ENCODE data around the gene LRRC47.

LRRC47 gene

GRCh38 chr1:3796215-3797061 is at the start of gene LRRC47:
LRRC47 (minus strand) TSS chr1:3796498; CDS start chr1:3796476, 22 bp downstream.
- DNase-seq (ENCODE audit: low read depth in 2 of 2) = peak; percentile 90 to 92

DNA sequence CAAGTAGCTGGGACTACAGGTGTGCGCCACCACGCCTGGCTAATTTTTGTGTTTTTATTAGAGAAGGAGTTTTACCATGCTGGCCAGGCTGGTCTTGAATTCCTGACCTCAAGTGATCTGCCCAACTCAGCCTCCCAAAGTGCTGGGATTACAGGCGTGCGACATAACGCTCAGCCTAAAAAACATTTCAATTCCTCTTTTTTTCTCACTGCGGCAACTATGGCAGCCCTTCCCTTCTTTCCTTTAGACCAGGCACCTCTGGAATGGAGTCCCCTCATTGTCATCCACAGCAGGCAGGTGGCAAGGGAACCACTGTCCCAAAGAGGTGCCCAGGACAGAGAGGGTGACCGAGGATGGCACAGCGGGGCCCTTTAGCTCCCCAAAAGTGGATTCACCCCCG is 46.6 kb upstream of the LRRC47 start:
- DNase-seq (ENCODE audit: low read depth in 2 of 2) = no peak

DNA sequence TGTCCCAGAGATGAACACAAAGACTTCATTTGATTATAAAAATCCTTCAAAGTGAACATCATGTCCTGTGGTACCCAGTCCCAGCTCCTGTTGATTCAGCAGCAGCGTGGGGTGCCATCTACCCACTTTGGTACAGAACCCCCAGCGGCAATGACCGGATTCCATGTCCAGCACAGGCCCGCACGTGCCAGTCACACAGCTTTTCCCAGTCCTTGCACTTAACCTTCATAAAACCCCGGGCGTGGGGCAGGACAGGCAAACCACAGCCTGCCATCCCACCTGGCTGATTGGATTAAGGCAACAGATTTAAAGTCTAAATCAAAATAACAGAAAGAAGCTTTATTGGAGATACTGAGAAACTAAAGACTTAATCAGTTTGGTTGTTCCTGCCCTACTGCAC is 45.2 kb upstream of the LRRC47 start:
- DNase-seq (ENCODE audit: low read depth in 2 of 2) = no peak

GRCh38 chr1:3838788-3839187 is 42.5 kb upstream of the LRRC47 start:
- DNase-seq (ENCODE audit: low read depth in 2 of 2) = no peak

GRCh38 chr1:3837685-3838084 is 41.4 kb upstream of the LRRC47 start:
- DNase-seq (ENCODE audit: low read depth in 2 of 2) = no peak

DNA sequence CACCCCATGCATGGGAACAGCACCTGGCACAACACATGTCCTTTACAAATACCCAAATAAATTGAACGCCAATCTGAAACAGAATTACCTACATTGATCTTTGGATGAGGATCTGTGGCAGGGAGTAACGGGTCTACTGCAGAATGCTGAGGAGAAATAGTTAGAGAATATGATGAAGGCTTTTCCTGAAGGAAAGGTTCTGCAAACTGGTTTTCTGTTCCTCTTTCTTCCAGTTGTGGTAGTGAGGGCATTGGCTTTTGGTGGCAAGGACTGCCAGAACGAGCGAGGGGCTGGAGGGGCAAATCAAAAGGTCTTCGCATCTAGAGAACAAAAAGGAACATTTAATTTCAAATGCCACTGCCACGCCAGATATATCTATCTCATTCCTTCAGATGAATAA is 40.9 kb upstream of the LRRC47 start:
- no peak for DNase-seq (ENCODE audit: low read depth in 2 of 2)

DNA sequence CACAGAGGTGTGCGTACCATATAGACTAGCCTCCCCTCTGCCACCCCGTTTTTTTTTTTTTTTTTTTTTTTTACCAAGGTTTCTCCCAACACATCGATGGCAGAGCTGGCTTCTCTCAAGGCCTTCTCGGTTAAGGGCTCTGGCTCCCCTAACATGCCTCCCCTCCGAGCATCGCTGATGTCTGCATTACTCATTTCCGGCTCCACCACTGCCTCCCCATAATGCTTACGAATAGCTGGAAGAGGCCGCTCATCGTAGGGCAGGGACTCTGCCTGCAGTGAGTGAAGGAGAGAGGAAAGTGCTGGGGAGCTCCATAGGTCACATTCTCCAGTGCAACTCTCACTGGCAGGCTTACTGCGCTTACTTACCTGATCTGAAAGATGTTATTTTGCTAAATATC is 40.1 kb upstream of the LRRC47 start:
- DNase-seq (ENCODE audit: low read depth in 2 of 2) = no peak

GRCh38 chr1:3834701-3835100 is 38.4 kb upstream of the LRRC47 start:
- DNase-seq (ENCODE audit: low read depth in 2 of 2) = no peak

DNA sequence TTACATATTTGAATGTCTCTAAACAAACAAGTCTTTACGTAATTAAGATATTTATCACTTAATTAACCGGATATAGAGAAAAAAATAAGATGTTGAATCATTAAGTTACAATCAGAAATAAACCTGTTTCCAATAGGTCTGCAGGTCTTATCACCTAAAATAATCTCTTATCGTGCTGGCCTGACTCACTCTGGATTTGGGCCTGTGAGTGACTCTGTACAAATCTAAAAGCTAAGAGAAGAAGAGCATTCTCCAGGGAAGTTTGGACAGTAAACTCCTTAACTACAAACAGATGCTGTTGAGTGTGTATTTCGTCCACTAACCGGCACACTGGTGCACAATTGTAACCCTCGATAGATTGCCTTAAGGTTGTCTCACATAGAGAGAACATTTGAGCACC is 35.4 kb upstream of the LRRC47 start:
- no peak for DNase-seq (ENCODE audit: low read depth in 2 of 2)

DNA sequence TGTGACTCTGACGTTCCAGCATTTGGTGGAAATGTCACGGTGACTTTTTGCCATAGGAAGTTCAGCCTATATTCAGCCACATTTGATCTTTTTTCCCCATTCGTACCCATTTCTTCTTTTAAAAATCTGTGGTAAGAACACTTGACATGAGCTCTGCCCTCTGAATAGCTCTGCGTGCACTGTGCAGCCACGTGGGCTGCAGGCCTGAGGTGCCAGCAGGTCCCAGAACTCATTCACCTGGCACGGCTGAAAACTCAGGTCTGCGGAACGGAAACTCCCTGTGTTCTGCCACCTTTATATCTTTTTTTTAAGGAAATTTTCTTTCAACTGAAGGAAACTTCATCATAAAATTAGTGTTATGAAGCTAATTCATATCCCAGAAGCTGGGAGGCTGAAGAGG is 32.1 kb upstream of the LRRC47 start:
- no peak for DNase-seq (ENCODE audit: low read depth in 2 of 2)

DNA sequence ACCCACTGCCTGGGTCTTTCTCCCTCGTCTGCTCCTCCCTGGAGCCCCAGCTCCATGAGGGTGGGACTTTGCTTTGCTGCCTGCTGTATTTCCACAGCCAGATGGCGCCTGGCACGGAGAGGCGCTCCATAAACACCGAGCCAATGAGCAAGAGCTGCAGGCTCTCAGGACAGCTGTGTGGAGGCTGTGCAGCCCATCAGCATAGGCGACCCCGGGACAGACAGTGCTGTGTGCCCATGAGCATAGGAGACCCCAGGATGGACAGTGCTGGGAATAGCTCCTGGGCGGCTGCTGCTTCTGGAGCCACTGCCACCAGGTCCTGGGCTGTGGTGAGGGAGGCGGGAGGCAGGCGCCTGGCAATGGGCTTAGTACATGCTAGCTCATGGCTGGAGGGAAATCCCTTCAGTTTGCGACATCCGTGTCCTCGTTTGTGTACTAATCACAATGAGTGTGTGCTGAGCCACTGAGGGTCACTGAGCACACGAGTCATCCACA is 31.6 kb upstream of the LRRC47 start:
- DNase-seq (ENCODE audit: low read depth in 2 of 2) = no peak

GRCh38 chr1:3825356-3825755 is 29.1 kb upstream of the LRRC47 start:
- no peak for DNase-seq (ENCODE audit: low read depth in 2 of 2)

- no peak for DNase-seq (ENCODE audit: low read depth in 2 of 2)
These were observed 28.4 kb upstream of the LRRC47 start for GRCh38 chr1:3824650-3825049.

- no peak for DNase-seq (ENCODE audit: low read depth in 2 of 2)
These were observed 26.1 kb upstream of the LRRC47 start for GRCh38 chr1:3822421-3822820.

DNA sequence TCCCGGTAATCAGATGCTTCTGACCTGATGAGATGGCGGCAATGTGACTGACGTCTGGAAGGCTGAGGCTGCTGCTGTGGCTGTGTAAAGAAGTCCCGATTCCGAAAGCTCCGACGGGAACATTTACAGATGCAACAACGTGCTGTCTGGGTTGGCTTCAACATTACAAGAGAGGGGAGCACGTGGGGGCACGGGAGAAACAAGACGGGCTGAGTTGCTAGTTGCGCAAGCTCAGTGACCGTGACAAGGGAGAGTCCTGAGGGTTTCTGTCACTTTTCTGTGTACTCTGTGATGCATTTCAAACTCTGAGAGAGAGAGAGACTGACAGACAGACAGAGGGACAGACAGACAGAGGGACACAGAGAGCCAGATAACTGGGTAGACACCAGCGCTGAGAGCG is 25.6 kb upstream of the LRRC47 start:
- DNase-seq (ENCODE audit: low read depth in 2 of 2) = no peak

DNA sequence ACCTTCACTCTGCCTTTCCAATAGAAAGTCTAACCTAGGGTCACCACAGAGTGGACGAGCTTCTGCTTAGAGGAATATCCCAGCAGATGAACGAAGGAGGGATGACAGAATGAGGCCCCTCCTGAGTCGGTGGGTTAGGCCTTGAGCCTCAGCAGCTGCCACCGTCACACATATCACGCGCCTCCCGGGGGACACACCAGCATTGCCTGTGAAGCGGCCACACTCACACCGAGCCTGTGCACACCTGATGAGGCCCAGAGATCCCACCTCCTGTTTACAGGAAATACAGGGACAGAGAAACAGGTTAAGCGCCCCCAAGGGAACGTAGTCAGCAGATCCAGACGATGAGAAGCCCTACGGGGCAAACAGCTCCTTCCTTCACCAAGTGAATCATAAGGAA is 25.1 kb upstream of the LRRC47 start:
- DNase-seq (ENCODE audit: low read depth in 2 of 2) = no peak

DNA sequence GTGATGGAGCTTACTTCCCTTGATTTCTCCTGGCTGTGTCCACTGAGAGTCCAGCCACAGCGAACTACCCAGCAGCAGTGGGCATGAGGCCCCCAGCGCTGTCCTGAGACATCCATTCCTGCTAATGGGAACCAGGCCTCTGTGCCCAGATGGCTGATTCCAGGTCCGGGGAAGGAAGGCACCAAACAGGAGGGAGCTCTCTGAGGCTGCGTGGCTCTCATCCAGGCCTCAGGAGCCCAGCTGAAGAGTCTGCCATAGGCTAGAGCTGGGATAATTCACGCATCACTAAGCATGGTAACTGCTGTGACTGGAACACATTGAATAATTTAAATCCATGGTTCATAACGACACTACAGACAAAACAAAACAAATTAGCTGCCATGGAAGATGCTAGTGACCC is 24.7 kb upstream of the LRRC47 start:
- no peak for DNase-seq (ENCODE audit: low read depth in 2 of 2)

- DNase-seq (ENCODE audit: low read depth in 2 of 2) = no peak
These were observed 24.0 kb upstream of the LRRC47 start for GRCh38 chr1:3820316-3820715.

DNA sequence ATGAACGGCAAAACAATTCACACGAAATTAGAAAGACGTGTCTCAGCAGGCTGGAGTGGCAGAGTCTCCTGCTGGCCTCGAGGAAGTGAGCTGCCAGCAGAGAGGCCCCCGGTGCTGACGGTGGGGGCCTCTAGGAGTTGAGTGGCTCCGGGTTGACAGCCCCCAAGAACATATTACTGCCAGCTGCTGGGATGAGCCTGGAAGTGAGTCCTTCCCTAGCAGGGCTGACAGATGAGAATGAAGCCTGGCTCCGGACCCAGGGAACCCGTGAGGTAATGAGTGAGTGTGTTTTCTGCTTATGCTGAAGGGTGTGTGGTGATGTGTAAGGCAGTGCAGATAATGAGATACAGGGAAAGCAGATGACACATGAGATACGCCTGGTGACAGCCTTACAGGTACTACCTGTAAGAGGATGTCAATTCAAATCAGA is 23.5 kb upstream of the LRRC47 start:
- no peak for DNase-seq (ENCODE audit: low read depth in 2 of 2)

GRCh38 chr1:3817821-3818597 is 21.7 kb upstream of the LRRC47 start:
- no peak for DNase-seq (ENCODE audit: low read depth in 2 of 2)

DNA sequence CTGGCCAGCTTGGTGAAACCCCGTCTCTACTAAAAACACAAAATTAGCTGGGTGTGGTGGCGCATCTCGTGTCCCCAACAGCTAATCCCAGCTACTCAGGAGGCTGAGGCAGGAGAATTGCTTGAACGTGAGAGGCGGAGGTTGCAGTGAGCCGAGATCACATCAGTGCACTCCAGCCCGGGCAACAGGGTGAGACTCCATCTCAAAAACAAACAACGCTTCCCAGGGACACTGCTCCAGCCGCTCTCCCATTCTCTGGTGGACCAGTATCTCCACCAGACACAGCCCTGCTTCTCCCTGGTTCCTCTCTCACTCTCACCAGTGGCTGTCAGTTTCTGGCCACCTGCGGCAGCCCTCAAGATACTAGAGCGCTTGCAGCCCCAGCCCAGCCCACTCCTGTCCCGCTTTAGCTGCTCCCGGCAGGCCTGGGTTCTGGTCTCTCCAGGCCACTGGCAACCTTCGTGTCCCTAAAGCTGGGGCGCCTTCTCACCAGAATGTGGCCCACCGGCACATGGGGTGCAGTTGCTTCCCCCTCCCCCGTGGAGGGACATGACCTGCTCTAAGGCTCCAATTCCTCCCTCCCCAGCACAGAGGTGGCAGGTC is 20.9 kb upstream of the LRRC47 start:
- DNase-seq (ENCODE audit: low read depth in 2 of 2) = no peak

GRCh38 chr1:3816331-3817137 is 20.2 kb upstream of the LRRC47 start:
- no peak for DNase-seq (ENCODE audit: low read depth in 2 of 2)
